GM19035 (cell line): ENCODE measurements around the gene GAS6.

Experiments used
- ATAC-seq: cut with Tn5 transposase; IDR thresholded peaks from one replicate; pipeline ENCODE4 v1.9.1; 2021; ENCODE audit not compliant: unreplicated experiment

The GAS6 gene

GRCh38 chr13:113783200-113783881 is 80.5 kb downstream of the GAS6 start:
- ATAC-seq: no peak

DNA sequence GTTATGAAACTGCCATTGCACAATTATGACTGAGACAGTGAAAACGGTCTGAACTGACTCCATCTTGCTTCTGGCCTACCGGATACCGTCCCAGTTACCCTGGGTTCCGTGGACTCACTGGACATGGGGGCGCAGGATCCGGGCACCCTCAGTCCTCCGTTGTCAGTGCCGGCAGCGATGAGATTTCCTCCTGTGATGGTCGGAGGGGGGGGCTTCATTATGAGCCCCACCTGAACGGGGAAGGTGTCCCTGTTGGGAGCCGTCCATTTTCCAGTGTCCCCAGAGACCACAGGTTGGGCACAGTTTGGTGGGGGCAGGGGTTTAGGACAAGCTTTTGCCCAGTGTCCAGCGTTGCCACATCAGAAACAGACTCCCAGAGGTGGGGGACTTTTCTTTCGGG is 81.4 kb downstream of the GAS6 start:
- ATAC-seq: no peak

- ATAC-seq: no peak
Observed at GRCh38 chr13:113781571-113781970, 82.3 kb downstream of the GAS6 start.

GRCh38 chr13:113777311-113778260 is 86.3 kb downstream of the GAS6 start:
- ATAC-seq: no peak

DNA sequence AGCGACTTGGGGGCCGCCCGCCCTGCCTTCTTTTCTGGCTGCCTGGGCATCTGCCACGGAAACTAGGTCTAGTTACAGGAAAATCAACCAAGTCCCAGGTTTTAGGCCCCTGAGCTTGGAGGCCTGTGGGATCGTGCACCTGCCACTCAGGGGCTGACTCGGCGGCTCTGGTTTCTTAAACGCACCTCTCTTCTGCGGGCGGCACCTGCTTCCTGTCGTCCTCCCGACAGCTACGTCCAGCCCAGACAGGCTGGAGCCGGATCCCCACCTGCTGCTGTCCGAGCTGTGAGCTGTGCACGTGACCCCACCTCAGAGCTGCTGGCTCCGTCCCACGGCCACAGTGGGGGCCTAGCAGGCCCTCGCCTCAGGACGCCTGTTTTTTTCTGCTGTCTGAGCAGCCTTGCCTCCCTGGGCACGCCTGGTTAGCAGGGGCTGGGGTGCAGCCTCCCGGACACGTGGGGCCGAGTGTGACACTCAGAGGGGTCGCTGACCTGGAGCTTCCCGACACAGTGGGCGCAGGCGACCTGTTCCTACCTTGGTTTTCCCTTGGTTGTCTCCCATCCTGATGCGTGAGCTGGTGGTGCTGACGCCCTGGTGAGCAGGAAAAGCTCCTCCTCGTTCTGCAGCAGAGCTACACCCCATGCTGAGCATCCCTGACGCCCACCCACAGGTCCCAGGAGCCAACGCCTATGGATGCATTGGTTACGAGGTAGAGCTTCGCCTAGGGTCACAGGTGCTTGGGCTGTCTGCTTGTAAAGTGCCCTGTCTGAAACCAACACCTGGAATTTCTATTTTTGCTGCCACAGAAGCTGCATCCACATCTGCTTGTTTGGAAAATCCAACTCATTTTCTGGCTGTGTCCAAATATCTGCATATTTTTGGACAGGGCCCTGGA is 87.4 kb downstream of the GAS6 start:
- ATAC-seq: no peak

GRCh38 chr13:113775451-113776145 is 88.3 kb downstream of the GAS6 start:
- no peak for ATAC-seq

DNA sequence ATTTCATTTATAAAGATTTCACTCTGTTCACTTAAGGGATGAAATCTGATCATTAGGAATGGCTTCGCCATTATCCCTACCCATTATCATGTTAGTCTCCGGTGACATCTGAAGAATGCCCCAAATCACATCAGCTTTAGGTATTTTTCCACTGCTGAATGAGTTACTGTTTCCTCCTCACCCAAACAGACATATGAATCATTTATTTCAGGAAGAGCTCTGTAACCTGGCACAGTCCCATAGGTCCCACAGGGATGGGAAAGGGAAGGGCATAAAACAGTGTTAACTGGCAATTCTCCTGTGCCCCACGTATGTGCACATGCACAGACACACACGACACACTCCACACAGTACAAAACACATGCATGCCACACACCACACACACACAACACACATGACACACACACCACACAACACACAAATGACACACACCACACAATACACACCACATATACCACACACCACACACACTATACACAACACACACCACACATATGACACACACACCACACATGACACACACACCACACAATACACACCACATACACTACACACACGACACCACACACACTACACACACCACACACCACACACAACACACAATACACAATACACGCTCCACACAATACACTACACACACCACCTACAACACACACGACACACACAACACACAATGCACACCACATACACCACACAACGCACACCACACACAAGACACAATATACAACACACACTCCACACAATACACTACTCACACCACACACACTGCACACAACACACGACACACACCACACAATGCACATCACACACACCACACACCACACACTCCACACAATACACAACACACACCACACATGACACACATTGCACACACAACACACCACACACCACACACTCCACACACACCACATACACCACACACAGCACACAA is 89.4 kb downstream of the GAS6 start:
- no peak for ATAC-seq

DNA sequence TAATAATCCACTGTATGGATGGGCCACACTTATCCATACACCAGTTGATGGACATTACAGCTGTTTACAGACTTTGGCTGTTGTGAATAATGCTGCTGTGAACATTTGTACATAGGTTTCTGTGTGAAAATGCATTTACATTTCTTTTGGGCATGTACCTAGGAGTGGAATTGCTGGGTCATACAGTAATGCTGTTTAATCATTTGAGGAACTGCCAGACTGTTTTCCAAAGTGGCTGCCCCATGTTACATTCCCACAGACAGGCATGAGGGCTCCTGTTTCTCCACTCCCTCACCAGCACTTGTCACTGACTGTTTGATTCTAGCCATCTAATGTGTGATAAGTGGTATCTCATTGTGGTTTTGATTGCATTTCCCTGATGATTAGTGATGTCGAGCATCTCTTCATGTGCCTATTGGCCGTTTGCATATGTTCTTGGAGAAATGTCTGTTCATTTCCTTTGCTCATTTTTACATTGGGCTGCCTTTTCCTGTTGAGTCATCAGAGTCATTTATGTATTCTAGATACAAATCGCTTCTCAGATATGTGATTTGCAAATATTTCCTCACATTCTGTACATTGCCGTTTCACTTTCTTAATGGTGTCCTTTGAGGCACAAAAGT is 92.1 kb downstream of the GAS6 start:
- ATAC-seq: no peak

- no peak for ATAC-seq
Observed at GRCh38 chr13:113770937-113771336, 92.9 kb downstream of the GAS6 start.
